Measurements from ENCODE around the gene TSPO2. TPM values are rescaled to one million over a fixed set of nuclear protein-coding genes. Genes with fewer than 3 reads are reported as not detected.

TSPO2 gene
- total RNA-seq, 1 donor from 2014 or later: not detected

GRCh38 chr6:41055149-41055548 lies 12.9 kb downstream of the TSPO2 start:
- Mint-ChIP-seq H3K4me1 (ENCODE audit: low read depth, unreplicated experiment) (peaks cover 30% of the 10 kb centered on the region), H3K27me3 (ENCODE audit: unreplicated experiment) (peaks cover 4% of the 10 kb centered on the region), H3K4me3 (ENCODE audit: unreplicated experiment) (peak overlapping the region; percentile 34), H3K9me3 (ENCODE audit: unreplicated experiment) (peaks cover 18% of the 10 kb centered on the region), H3K36me3 (ENCODE audit: unreplicated experiment) (no peaks in the 10 kb centered on the region), H3K27ac (ENCODE audit: unreplicated experiment) (peak overlapping the region; percentile 20)
- DNase-seq: peak; percentile 28
- TF ChIP-seq CTCF (IDR thresholded peaks at IDR 0.05; ENCODE audit: partially characterized antibody, unreplicated experiment): no peak

GRCh38 chr6:41056768-41057490 lies 14.7 kb downstream of the TSPO2 start:
- no peak overlapping the region for H3K27ac Mint-ChIP-seq (ENCODE audit: unreplicated experiment)
- H3K9me3 Mint-ChIP-seq (ENCODE audit: unreplicated experiment): peaks cover 15% of the 10 kb centered on the region
- DNase-seq: no peak
- peaks cover 4% of the 10 kb centered on the region for H3K27me3 Mint-ChIP-seq (ENCODE audit: unreplicated experiment)
- H3K36me3 Mint-ChIP-seq (ENCODE audit: unreplicated experiment): no peaks in the 10 kb centered on the region
- peaks cover 30% of the 10 kb centered on the region for H3K4me1 Mint-ChIP-seq (ENCODE audit: low read depth, unreplicated experiment)
- TF ChIP-seq CTCF (IDR thresholded peaks at IDR 0.05; ENCODE audit: partially characterized antibody, unreplicated experiment): no peak
- H3K4me3 Mint-ChIP-seq (ENCODE audit: unreplicated experiment): peak overlapping the region; percentile 13

GRCh38 chr6:41058783-41059181 lies 16.5 kb downstream of the TSPO2 start:
- Mint-ChIP-seq H3K9me3 (ENCODE audit: unreplicated experiment) (peaks cover 13% of the 10 kb centered on the region), H3K27ac (ENCODE audit: unreplicated experiment) (no peak overlapping the region), H3K4me3 (ENCODE audit: unreplicated experiment) (no peak overlapping the region), H3K36me3 (ENCODE audit: unreplicated experiment) (no peaks in the 10 kb centered on the region), H3K27me3 (ENCODE audit: unreplicated experiment) (peaks cover 4% of the 10 kb centered on the region), H3K4me1 (ENCODE audit: low read depth, unreplicated experiment) (peaks cover 28% of the 10 kb centered on the region)
- no peak for DNase-seq
- TF ChIP-seq CTCF (IDR thresholded peaks at IDR 0.05; ENCODE audit: partially characterized antibody, unreplicated experiment): no peak

DNA sequence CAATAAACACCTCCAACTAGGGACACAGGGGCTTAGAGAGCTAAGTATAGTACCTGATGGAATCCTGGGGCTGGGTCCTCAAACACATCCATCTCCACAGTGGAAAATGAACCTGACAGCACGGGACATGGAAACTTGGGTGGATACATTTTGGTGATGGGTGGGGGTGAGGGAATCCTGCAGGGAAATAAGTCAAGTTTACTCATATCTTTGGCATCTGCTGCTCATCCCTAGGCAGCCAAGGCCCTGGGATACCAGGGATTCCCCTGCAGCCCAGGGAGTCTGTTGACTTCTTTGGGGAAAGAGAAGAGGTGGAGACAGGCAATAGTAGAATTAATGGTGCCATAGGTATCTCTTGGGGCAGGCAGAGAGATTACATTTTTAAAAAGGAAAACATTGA lies 17.3 kb downstream of the TSPO2 start:
- peaks cover 28% of the 10 kb centered on the region for H3K4me1 Mint-ChIP-seq (ENCODE audit: low read depth, unreplicated experiment)
- H3K9me3 Mint-ChIP-seq (ENCODE audit: unreplicated experiment): peaks cover 13% of the 10 kb centered on the region
- H3K27me3 Mint-ChIP-seq (ENCODE audit: unreplicated experiment): peaks cover 4% of the 10 kb centered on the region
- no peak overlapping the region for H3K27ac Mint-ChIP-seq (ENCODE audit: unreplicated experiment)
- no peaks in the 10 kb centered on the region for H3K36me3 Mint-ChIP-seq (ENCODE audit: unreplicated experiment)
- TF ChIP-seq CTCF (IDR thresholded peaks at IDR 0.05; ENCODE audit: partially characterized antibody, unreplicated experiment): no peak
- DNase-seq: no peak
- no peak overlapping the region for H3K4me3 Mint-ChIP-seq (ENCODE audit: unreplicated experiment)

DNA sequence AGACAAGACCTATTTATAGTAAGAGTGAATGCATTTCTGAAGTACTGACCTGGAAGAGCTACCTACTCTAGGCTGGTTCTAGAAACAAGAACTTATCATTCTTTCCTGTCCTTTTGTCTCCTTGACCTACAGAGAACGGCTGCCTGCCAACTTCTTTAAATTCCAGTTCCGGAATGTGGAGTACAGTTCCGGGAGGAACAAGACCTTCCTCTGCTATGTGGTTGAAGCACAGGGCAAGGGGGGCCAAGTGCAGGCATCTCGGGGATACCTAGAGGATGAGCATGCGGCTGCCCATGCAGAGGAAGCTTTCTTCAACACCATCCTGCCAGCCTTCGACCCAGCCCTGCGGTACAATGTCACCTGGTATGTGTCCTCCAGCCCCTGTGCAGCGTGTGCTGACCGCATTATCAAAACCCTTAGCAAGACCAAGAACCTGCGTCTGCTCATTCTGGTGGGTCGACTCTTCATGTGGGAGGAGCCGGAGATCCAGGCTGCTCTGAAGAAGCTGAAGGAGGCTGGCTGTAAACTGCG lies 19.0 kb downstream of the TSPO2 start:
- Mint-ChIP-seq H3K27ac (ENCODE audit: unreplicated experiment) (no peak overlapping the region), H3K27me3 (ENCODE audit: unreplicated experiment) (no peaks in the 10 kb centered on the region), H3K9me3 (ENCODE audit: unreplicated experiment) (peaks cover 3% of the 10 kb centered on the region), H3K4me3 (ENCODE audit: unreplicated experiment) (no peak overlapping the region), H3K36me3 (ENCODE audit: unreplicated experiment) (no peaks in the 10 kb centered on the region), H3K4me1 (ENCODE audit: low read depth, unreplicated experiment) (peaks cover 25% of the 10 kb centered on the region)
- no peak for DNase-seq
- no peak for TF ChIP-seq CTCF (IDR thresholded peaks at IDR 0.05; ENCODE audit: partially characterized antibody, unreplicated experiment)

Data from glutamatergic neuron (in vitro differentiated cells).